ENCODE data around the gene TACR1.

DNA sequence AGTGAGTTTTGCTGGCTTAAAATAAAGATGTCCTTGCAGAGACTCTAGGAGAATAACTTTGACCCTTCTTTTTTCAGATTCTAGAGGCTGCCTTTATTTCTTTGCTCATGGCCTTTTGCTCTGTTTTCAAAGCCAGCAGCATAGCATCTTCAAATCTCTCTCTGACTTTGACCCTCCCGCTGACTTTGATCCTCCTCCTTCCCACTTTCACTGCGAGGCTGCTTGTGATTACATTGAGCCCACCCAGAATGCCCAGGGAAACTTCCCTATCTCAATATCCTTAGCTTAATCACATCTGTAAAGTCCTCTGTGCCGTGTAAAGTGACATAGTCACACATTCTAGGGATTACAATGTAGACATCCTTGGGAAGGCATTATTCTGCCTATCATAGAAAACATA, 23.9 kb downstream of the TACR1 start:
- TF ChIP-seq POLR2AphosphoS5 (IDR thresholded peaks at IDR 0.05): no peak
- TF ChIP-seq, protein P1, sequence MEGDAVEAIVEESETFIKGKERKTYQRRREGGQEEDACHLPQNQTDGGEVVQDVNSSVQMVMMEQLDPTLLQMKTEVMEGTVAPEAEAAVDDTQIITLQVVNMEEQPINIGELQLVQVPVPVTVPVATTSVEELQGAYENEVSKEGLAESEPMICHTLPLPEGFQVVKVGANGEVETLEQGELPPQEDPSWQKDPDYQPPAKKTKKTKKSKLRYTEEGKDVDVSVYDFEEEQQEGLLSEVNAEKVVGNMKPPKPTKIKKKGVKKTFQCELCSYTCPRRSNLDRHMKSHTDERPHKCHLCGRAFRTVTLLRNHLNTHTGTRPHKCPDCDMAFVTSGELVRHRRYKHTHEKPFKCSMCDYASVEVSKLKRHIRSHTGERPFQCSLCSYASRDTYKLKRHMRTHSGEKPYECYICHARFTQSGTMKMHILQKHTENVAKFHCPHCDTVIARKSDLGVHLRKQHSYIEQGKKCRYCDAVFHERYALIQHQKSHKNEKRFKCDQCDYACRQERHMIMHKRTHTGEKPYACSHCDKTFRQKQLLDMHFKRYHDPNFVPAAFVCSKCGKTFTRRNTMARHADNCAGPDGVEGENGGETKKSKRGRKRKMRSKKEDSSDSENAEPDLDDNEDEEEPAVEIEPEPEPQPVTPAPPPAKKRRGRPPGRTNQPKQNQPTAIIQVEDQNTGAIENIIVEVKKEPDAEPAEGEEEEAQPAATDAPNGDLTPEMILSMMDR (IDR thresholded peaks at IDR 0.05): no peak
- TF ChIP-seq EP300 (IDR thresholded peaks at IDR 0.05): no peak
